Ovary (tissue), 9 donors: Measurements from ENCODE around the gene CYGB. TPM values are rescaled to one million over a fixed set of nuclear protein-coding genes. Genes with fewer than 3 reads are reported as not detected.
A peak's percentile ranks its signal among the peaks of the same experiment; 100 is the strongest.

Experiments
- DNase-seq, 5 donors: peaks; one replicate each; pipeline ENCODE4 v3.0.0-alpha.2; 2019 to 2020
- H3K27ac ChIP-seq, 2 donors: fragments of 200-600 bp; one replicate each; pipeline versions ENCODE4 v1.5.1 to v1.8.0; 2019 to 2022
- H3K27me3 ChIP-seq: fragments of 200-600 bp; one replicate; pipeline ENCODE4 v1.8.0; 2022
- H3K36me3 ChIP-seq: fragments of 200-600 bp; sonication (generic); one replicate; pipeline ENCODE4 v1.5.1; 2019
- H3K4me1 ChIP-seq: one replicate; pipeline ENCODE4 v1.8.1; 2013; ENCODE audit warnings: mild to moderate bottlenecking, moderate library complexity; ENCODE audit not compliant: insufficient read depth
- H3K4me3 ChIP-seq: fragments of 200-600 bp; sonication (generic); one replicate; pipeline ENCODE4 v1.5.1; 2017
- H3K9me3 ChIP-seq, 2 donors: fragments of 200-600 bp in 1 of 2; sonication (generic) in 1 of 2; one replicate each; pipeline versions ENCODE4 v1.5.1 to v1.8.1; 2013 to 2019; ENCODE audit warnings: mild to moderate bottlenecking in 1 of 2, moderate library complexity in 1 of 2
- CTCF ChIP-seq, 3 donors: fragments of 450-650 bp in 2 of 3; fragments of 200-600 bp in 1 of 3; IDR thresholded peaks; one replicate each; pipeline versions ENCODE4 v1.5.1 to v1.8.0; 2016 to 2022; ENCODE audit warnings: antibody characterized with exemption in 3 of 3, mild to moderate bottlenecking in 1 of 3
- EP300 ChIP-seq: sonication (generic); formaldehyde crosslinking; IDR thresholded peaks from one replicate; pipeline ENCODE4 v1.6.1; 2017; ENCODE audit warnings: antibody characterized with exemption
- POLR2A ChIP-seq: fragments of 450-650 bp; IDR thresholded peaks from one replicate; pipeline ENCODE4 v1.6.1; 2017; ENCODE audit warnings: antibody characterized with exemption, mild to moderate bottlenecking, moderate library complexity
- WGBS, 3 donors: extraction: QIAGEN DNeasy Blood & Tissue Kit in 1 of 3; methylation state at CpG; one replicate each; pipeline versions ENCODE4 v1.1.5 to v1.1.7; 2013 to 2017; 5-methylcytosine and 5-hydroxymethylcytosine counted together
- intact Hi-C, 4 donors: fragments of 100-400 bp; cut with DNase I; formaldehyde crosslinking; loops; one replicate each; pipeline versions ENCODE4 v1.11.0 to v1.15.1; 2022 to 2023
- polyA plus RNA-seq, 2 donors: library from polyadenylated mRNA; stranded (reverse); fragments of 200-250 nt in 1 of 2; fragments of 350-450 nt in 1 of 2; fragmentation: Illumina TruSeq in 1 of 2; extraction: RNeasy Lipid Tissue Mini Kit (QIAGEN cat#74804) in 1 of 2; gene quantifications; one replicate each; pipeline ENCODE4 v1.2.3, GENCODE V29; 2013 to 2014
- total RNA-seq, 7 donors: library from RNA; depleted of rRNA in 2 of 7; stranded (reverse); fragments of >200 nt in 2 of 7; fragmentation: NEBNext Ultra II Directional in 3 of 7; extraction: Animal tissue kit (Norgen Biotek cat#: 25700) in 3 of 7; gene quantifications; one replicate each; pipeline versions ENCODE4 v1.1.0 to v1.2.4, GENCODE V29; 2016 to 2023
- donor health status: DM: no; HTN: no; CAD: no; lungs with moderate emphysema.
- donor health status: DM: no; HTN: no; CAD: no.
- donor health status: Bipolar disorder and iron deficiency.
- donor health status: DM: yes; HTN: yes; CAD: no.
- donor health status: DM: no; HTN: no; CAD: no.
- donor health status: DM: yes; HTN: yes; CAD: no.

Gene CYGB
- total and polyA plus RNA-seq, 9 donors = 3.9 to 35.7 (median 8.1) TPM

- no peak for TF ChIP-seq CTCF (IDR thresholded peaks at IDR 0.05)
- no peak for TF ChIP-seq EP300
- TF ChIP-seq POLR2A = no peak
Measured at GRCh38 chr17:76498876-76499251, 38.6 kb downstream of the CYGB start.

GRCh38 chr17:76497979-76498875, 39.3 kb downstream of the CYGB start:
- no peaks in the 10 kb centered on the region for H3K36me3 ChIP-seq
- peaks cover 30% of the 10 kb centered on the region for H3K4me1 ChIP-seq
- H3K27me3 ChIP-seq = no peaks in the 10 kb centered on the region
- H3K9me3 ChIP-seq = no peaks in the 10 kb centered on the region
- TF ChIP-seq CTCF (IDR thresholded peaks at IDR 0.05) (no peak), POLR2A (no peak), EP300 (no peak)
- intact Hi-C loops = no loop called here
- H3K27ac ChIP-seq = peak overlapping the region in 1 of 2 donors; percentile 34
- H3K4me3 ChIP-seq = no peak overlapping the region
- peak; percentile 68 to 85 (median 75) for DNase-seq
- 16 to 29% (median 18%) methylated on average over 26 to 31 of the region's 31 CpGs for WGBS, 3 donors

More at GRCh38 chr17:76498876-76499251, 38.6 kb downstream of the CYGB start:
- no peak overlapping the region for H3K27ac ChIP-seq
- no peak for DNase-seq
- peaks cover 25% of the 10 kb centered on the region for H3K4me1 ChIP-seq
- WGBS, 3 donors = 73 to 79% (median 78%) methylated on average over 4 of the region's 4 CpGs
- H3K27me3 ChIP-seq = no peaks in the 10 kb centered on the region
- H3K36me3 ChIP-seq = no peaks in the 10 kb centered on the region
- H3K9me3 ChIP-seq = no peaks in the 10 kb centered on the region
- intact Hi-C loops = no loop called here
- H3K4me3 ChIP-seq = no peak overlapping the region

- no peak for DNase-seq
- peak overlapping the region in 1 of 2 donors; percentile 34 for H3K27ac ChIP-seq
- H3K4me3 ChIP-seq = no peak overlapping the region
- no peaks in the 10 kb centered on the region for H3K36me3 ChIP-seq
- H3K27me3 ChIP-seq = no peaks in the 10 kb centered on the region
- intact Hi-C loops = no loop called here
- 12 to 25% (median 16%) methylated on average over 2 of the region's 2 CpGs for WGBS, 3 donors
- peaks cover 34% of the 10 kb centered on the region for H3K4me1 ChIP-seq
- no peaks in the 10 kb centered on the region for H3K9me3 ChIP-seq
- TF ChIP-seq EP300 (no peak), CTCF (IDR thresholded peaks at IDR 0.05) (no peak)
Measured at GRCh38 chr17:76497699-76497978, 39.9 kb downstream of the CYGB start.

GRCh38 chr17:76496464-76496863, 41.0 kb downstream of the CYGB start:
- H3K27ac ChIP-seq = no peak overlapping the region
- no peaks in the 10 kb centered on the region for H3K36me3 ChIP-seq
- no peak for DNase-seq
- no peaks in the 10 kb centered on the region for H3K9me3 ChIP-seq
- intact Hi-C loops = no loop called here
- H3K4me1 ChIP-seq = peaks cover 30% of the 10 kb centered on the region
- no peak overlapping the region for H3K4me3 ChIP-seq
- WGBS, 3 donors = 88 to 94% (median 89%) methylated on average over 6 of the region's 6 CpGs
- H3K27me3 ChIP-seq = no peaks in the 10 kb centered on the region
- TF ChIP-seq POLR2A (no peak), EP300 (no peak), CTCF (IDR thresholded peaks at IDR 0.05) (no peak)
